Astrocyte of the cerebellum (primary cell): ENCODE measurements around the gene ST3GAL5.
A peak's percentile ranks its signal among the peaks of the same experiment; 100 is the strongest.

Source experiments
- DNase-seq: peaks from one replicate; pipeline ENCODE4 v3.0.0-alpha.2; 2011; ENCODE audit warnings: low read depth
- H3K4me3 ChIP-seq: 2 replicates; pipeline ENCODE4 v1.5.1; 2011; ENCODE audit warnings: mild to moderate bottlenecking, low read depth, low read length, moderate library complexity
- in situ Hi-C: cut with HindIII; loops from 2 replicates; pipeline ENCODE4 v1.10.0; 2017; ENCODE audit warnings: low sequenced_read_pairs
- TF ChIP-seq, protein P1 (sequence below): IDR thresholded peaks from 2 replicates; pipeline ENCODE4 v1.5.1; 2012; ENCODE audit warnings: low read length, low read depth, moderate library complexity, mild to moderate bottlenecking; ENCODE audit errors: missing control alignments

The ST3GAL5 gene

DNA sequence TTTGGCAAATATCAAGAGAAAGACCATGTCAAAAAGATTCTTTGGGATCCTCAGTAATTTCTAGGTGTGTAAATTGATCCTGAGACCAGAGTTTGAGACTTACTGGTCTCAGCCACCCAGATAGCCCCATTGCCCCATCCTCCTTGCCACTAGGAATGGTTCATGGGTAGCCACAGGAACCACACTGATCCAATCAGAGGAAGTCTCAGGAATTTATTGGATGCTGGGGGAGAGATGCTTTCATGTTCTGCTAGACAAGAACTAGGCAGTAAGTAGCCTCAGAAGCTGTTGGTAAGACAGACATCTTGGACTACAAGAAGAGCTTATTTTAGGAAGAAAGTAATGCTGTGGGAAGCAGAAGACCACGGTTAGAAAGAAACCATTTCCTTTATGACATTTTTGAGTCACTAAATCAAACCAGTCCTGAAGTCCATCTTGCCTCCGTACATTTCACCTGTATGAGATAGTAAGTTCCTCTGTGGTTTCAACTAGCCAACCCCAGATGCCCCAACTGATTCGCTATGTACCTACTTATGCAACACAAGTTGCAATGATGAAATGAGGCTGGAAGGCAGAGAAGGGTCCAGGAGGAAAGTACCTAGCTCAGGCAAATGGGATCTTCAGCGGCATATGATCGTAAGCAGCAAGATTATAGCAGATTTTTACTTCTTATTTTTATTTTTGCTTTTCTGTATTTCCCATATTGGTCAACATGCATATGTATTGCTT is 3.6 kb upstream of the ST3GAL5 start:
- no peak for DNase-seq
- in situ Hi-C loops: no loop called here
- TF ChIP-seq, protein P1, sequence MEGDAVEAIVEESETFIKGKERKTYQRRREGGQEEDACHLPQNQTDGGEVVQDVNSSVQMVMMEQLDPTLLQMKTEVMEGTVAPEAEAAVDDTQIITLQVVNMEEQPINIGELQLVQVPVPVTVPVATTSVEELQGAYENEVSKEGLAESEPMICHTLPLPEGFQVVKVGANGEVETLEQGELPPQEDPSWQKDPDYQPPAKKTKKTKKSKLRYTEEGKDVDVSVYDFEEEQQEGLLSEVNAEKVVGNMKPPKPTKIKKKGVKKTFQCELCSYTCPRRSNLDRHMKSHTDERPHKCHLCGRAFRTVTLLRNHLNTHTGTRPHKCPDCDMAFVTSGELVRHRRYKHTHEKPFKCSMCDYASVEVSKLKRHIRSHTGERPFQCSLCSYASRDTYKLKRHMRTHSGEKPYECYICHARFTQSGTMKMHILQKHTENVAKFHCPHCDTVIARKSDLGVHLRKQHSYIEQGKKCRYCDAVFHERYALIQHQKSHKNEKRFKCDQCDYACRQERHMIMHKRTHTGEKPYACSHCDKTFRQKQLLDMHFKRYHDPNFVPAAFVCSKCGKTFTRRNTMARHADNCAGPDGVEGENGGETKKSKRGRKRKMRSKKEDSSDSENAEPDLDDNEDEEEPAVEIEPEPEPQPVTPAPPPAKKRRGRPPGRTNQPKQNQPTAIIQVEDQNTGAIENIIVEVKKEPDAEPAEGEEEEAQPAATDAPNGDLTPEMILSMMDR: no peak
- no peak overlapping the region for H3K4me3 ChIP-seq

DNA sequence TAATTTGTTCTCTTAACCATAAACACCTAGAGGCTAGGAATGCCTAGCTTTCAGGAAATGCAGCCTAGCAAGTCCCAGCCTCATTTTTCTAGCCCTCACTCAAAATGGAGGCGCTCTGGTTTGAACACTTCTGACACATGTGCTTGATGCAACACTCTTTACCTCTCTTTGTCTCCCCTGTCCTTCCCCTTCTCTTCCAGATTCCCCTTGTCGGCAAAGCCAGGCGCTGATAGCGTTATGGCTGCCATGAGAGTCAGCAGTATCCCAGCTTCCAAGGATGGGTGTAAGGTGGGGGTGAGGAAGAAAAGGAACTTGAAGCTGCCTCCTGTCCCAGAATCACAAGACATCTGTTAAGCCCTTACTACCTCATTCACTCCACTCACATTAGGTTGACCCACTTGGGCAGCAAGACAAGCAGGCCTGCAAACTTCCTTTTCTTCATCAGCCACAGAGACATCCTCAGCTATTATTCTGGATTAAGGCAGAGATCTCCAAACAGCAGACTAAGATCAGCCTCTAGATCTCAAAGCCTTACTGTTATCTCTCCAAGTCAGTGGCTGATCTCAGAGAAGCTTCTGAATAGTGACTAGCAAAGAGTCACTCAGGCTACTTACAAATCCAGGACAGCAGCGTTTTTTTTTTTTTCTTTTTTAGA is 1.9 kb upstream of the ST3GAL5 start:
- H3K4me3 ChIP-seq: no peak overlapping the region
- TF ChIP-seq, protein P1: no peak
- in situ Hi-C loops: no loop called here
- no peak for DNase-seq

DNA sequence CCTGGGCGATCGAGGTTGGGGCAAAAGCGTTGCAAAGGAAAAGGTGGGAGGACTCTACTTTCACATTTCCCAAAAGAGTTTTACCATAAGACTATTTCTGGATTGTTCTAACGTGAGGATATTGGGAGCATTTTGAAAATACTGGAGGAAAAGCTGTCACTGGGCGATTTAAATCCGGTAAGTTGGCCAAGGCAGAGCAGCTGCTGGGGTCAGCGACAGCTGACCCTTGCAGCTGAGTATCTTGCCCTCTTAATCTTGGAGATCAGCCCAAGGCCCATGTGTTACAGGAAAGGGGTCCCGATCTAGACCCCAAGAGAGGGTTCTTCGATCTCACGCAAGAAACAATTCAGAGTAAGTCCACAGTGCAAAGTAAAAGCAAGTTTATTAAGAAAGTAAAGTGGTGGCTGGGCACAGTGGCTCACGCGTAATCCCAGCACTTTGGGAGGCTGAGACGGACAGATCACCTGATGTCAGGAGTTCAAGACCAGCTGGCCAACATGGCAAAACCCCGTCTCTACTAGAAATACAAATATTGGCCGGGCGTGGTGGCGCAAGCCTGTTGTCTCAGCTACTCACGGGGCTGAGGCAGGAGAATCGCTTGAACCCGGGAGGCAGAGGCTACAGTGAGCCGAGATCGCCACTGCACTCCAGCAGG is 964 bp upstream of the ST3GAL5 start:
- in situ Hi-C loops: loop anchor here (5.0 kb wide), 1 partner anchor 103 kb away; no protein-coding TSS in a partner anchor
- peak overlapping the region; percentile 61 for H3K4me3 ChIP-seq
- DNase-seq: no peak
- TF ChIP-seq, protein P1: no peak

DNA sequence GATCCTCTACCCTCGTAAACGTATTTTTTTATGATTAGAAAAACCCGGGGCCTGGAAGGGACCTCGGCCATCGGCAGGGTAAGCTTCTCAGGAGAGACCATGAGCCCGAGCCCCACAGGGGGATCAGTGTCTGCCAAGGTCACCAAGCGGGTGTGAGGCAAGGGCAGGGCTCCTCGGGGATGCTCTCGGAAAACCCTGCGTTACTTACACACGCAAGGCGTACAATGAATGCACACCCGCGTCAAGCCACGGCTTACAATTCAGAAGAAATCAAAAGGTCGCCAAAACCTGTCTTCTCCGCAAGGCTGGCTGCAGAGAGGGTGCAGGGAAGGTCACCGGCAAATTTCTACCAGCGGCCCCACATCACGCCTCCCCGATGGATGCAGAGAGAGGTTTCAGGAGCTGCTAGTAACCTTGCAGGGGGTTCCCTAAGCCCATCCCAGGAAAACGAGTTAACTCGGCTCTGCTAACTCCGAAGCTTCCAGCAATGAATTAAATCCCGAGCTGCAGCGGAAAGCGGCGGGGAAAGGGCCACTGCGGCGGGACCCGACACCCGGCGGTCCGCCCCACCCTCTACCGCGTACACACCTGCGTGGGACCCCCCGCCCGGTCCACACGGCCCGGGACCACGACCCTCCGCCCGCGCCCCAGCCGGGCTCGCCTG is 638 bp downstream of the ST3GAL5 start:
- H3K4me3 ChIP-seq: peak overlapping the region; percentile 61
- in situ Hi-C loops: loop anchor here (5.0 kb wide), 1 partner anchor 104 kb away; no protein-coding TSS in a partner anchor
- DNase-seq: no peak
- TF ChIP-seq, protein P1: no peak

DNA sequence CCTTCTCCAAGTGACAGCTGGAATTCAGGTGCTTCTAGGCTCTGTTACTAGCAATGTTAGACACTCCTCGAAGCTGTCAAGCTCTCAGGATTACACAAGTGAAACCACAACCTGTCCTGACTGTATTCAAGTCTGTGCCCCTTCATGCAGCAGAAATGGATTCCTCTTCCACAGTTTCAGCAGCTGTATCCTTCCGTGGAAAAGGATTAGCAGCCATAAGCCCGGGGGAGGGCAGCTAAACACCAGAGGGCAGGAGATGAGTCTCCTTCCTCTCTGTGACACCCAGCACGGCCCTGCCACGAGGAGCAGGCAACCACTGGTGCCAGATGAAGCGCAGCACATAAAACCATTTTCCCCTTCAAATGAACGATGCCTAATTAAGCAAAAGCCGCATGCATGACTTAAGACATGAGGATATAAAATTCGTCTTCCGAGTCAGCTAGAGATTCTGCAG is 1.2 kb downstream of the ST3GAL5 start:
- peak overlapping the region; percentile 61 for H3K4me3 ChIP-seq
- TF ChIP-seq, protein P1: peak; percentile 19
- no peak for DNase-seq
- in situ Hi-C loops: loop anchor here (5.0 kb wide), 1 partner anchor 105 kb away; no protein-coding TSS in a partner anchor

DNA sequence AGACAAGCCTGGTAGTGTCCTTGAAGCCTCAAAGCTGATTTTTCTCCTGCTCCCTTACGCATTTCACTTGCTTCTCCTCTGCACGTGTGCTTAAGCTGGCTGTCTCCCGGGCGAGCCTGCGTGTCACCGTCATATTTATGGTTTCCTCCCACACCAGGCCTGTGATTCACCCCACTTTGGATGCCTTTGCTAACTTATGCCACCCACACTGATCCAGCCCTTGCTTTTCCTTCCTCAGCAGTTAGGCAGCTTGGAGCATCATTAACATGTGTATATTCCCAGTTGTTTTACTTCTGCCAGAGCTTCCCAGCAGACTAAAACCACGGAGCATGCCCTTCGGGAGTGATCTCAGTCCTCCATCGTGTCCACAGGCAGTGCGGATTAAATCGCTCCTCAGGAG is 2.2 kb downstream of the ST3GAL5 start:
- TF ChIP-seq, protein P1: no peak
- DNase-seq: no peak
- in situ Hi-C loops: loop anchor here (5.0 kb wide), 1 partner anchor 106 kb away; no protein-coding TSS in a partner anchor
- H3K4me3 ChIP-seq: peak overlapping the region; percentile 61
